ENCODE results near the gene CCL1. TPM values are rescaled to one million over a fixed set of nuclear protein-coding genes. Genes with fewer than 3 reads are reported as not detected.

CCL1 gene
- total and polyA plus RNA-seq, 2 of the 4 experiments (the other 2 are of a cell fraction), result not detected

- no TSS peak for BruUV-seq (replicated peaks)
- dilution Hi-C loops (cut with HindIII; ENCODE audit: low sequenced_read_pairs, unreplicated experiment), result no loop called here
These were observed 21.2 kb upstream of the CCL1 start for GRCh38 chr17:34384271-34384670.

More at GRCh38 chr17:34384271-34384670, 21.2 kb upstream of the CCL1 start:
- Histone ChIP-seq H2AK5ac (ENCODE audit: low read depth, low read length) (no peak overlapping the region), H2BK20ac (ENCODE audit: low read depth, low read length) (no peak overlapping the region), H3K36me3 (ENCODE audit: control insufficient read depth, insufficient read depth, low read length) (no peaks in the 10 kb centered on the region), H3K14ac (replicated peaks; ENCODE audit: low read depth, low read length) (no peak overlapping the region), H2BK5ac (ENCODE audit: low read depth, low read length, poor library complexity, severe bottlenecking) (no peak overlapping the region), H3K4me2 (ENCODE audit: low read depth, low read length) (no peak overlapping the region), H3K9ac (ENCODE audit: low read depth, low read length) (no peak overlapping the region), H3K9me1 (ENCODE audit: insufficient read depth, low read length) (no peaks in the 10 kb centered on the region; the same call in 1 of the 2 replicates), H3K79me1 (ENCODE audit: low read depth in 1 of 2, low read length in 2 of 2) (no peaks in the 10 kb centered on the region), H4K8ac (ENCODE audit: low read depth in 2 of 2, low read length in 2 of 2) (no peak overlapping the region), H3K56ac (ENCODE audit: extremely low read depth, insufficient read depth, low read length) (no peak overlapping the region), H4K5ac (ENCODE audit: low read depth, low read length) (no peak overlapping the region), H3K27ac (ENCODE audit: insufficient read depth, low read length) (no peak overlapping the region), H3K18ac (ENCODE audit: low read depth, low read length) (no peak overlapping the region), H4K91ac (ENCODE audit: insufficient read depth, low read depth, low read length) (no peak overlapping the region), H4K20me1 (ENCODE audit: insufficient read depth, low read length) (no peaks in the 10 kb centered on the region; the same call in 1 of the 2 replicates), H3K4ac (ENCODE audit: low read depth, low read length) (no peak overlapping the region), H2BK120ac (ENCODE audit: low read depth, low read length) (no peak overlapping the region), H2AK9ac (replicated peaks; ENCODE audit: low read depth, low read length, poor library complexity) (no peak overlapping the region), H3K9me3 (ENCODE audit: control insufficient read depth, insufficient read depth, low read length) (no peaks in the 10 kb centered on the region), H3K23ac (ENCODE audit: low read depth, low read length) (no peak overlapping the region), H3K27me3 (ENCODE audit: control insufficient read depth, insufficient read depth, low read length) (peaks cover 4% of the 10 kb centered on the region), H2AFZ (replicated peaks; ENCODE audit: low read length, poor library complexity) (no peak overlapping the region), H3K4me3 (ENCODE audit: insufficient read depth, low read depth, low read length) (no peak overlapping the region), H2BK15ac (ENCODE audit: low read depth, low read length) (no peak overlapping the region), H3K4me1 (ENCODE audit: control insufficient read depth, insufficient read depth, low read length) (peaks cover 8% of the 10 kb centered on the region)
- intact Hi-C loops (cut with micrococcal nuclease), result no loop called here
- no peak for TF ChIP-seq SMC3 (IDR thresholded peaks at IDR 0.05; ENCODE audit: low read depth, low read length)
- no peak for TF ChIP-seq BHLHE40 (IDR thresholded peaks at IDR 0.05; ENCODE audit: low read depth, low read length)
- TF ChIP-seq CEBPB (IDR thresholded peaks at IDR 0.05; ENCODE audit: low read depth, low read length), result no peak
- no peak for TF ChIP-seq FOS (IDR thresholded peaks at IDR 0.05; ENCODE audit: low read depth, low read length)
- ATAC-seq (ENCODE audit: low read depth) (no peak), DNase-seq (no peak)
- in situ Hi-C loops (cut with MboI; ENCODE audit: low sequenced_read_pairs), result no loop called here
- WGBS, 2 experiments (ENCODE audit: extremely low coverage in 2 of 2, insufficient read length in 1 of 2), result no CpG with 5 or more reads among the region's 1 CpG
- CTCF ChIA-PET, result interaction anchor here (1.4 kb wide), 1 partner anchor 14 kb away, joined by 4 read pairs; no protein-coding TSS in a partner anchor
- POLR2A ChIA-PET (ENCODE audit: unreplicated experiment), result no interaction called here

All from IMR-90 (cell line).